Renal cortical epithelial cell (primary cell): ENCODE measurements around the gene RIN1. TPM values are rescaled to one million over a fixed set of nuclear protein-coding genes. Genes with fewer than 3 reads are reported as not detected.

Experiments used
- DNase-seq: peaks from one replicate; pipeline ENCODE4 v3.0.0-alpha.2; 2011; ENCODE audit warnings: low read depth
- total RNA-seq: library from RNA; depleted of rRNA; stranded (reverse); fragments of >200 nt; gene quantifications from 2 replicates; pipeline ENCODE4 v1.2.3, GENCODE V29; 2014

Gene RIN1
- total RNA-seq, 1 donor from 2014 or later, result 7.4 TPM

- no peak for DNase-seq
Observed at GRCh38 chr11:66294626-66295620, 41.3 kb downstream of the RIN1 start.

- no peak for DNase-seq
Observed at GRCh38 chr11:66293777-66294625, 42.2 kb downstream of the RIN1 start.

GRCh38 chr11:66293352-66293751, 42.9 kb downstream of the RIN1 start:
- no peak for DNase-seq

- no peak for DNase-seq
Observed at GRCh38 chr11:66292543-66293332, 43.5 kb downstream of the RIN1 start.

GRCh38 chr11:66291706-66292542, 44.3 kb downstream of the RIN1 start, which contains the start of gene TMEM151A:
Gene TMEM151A (plus strand): TSS chr11:66291894. CDS start chr11:66292014, 120 bp downstream.
- DNase-seq, result no peak

- no peak for DNase-seq
Observed at GRCh38 chr11:66291303-66291705, 44.9 kb downstream of the RIN1 start.

GRCh38 chr11:66290330-66290621, 46.0 kb downstream of the RIN1 start:
- DNase-seq, result no peak

- no peak for DNase-seq
Observed at GRCh38 chr11:66289548-66290329, 46.5 kb downstream of the RIN1 start.

GRCh38 chr11:66288671-66289547, 47.3 kb downstream of the RIN1 start, which contains the start of gene YIF1A:
Gene YIF1A (minus strand): TSS chr11:66289143. CDS start chr11:66288985, 158 bp downstream.
- peak; percentile 98 for DNase-seq

- DNase-seq, result no peak
Observed at GRCh38 chr11:66287889-66288670, 48.2 kb downstream of the RIN1 start.

GRCh38 chr11:66287211-66287888, 48.9 kb downstream of the RIN1 start:
- DNase-seq, result no peak

GRCh38 chr11:66286699-66287098, 49.5 kb downstream of the RIN1 start:
- DNase-seq, result no peak

- no peak for DNase-seq
Observed at GRCh38 chr11:66285250-66285947, 50.8 kb downstream of the RIN1 start.

- no peak for DNase-seq
Observed at GRCh38 chr11:66284526-66285078, 51.6 kb downstream of the RIN1 start.

GRCh38 chr11:66283461-66284105, 52.7 kb downstream of the RIN1 start:
- DNase-seq, result no peak
